GM23338 (cell line): ENCODE results near the gene SAT1. TPM values are rescaled to one million over a fixed set of nuclear protein-coding genes. Genes with fewer than 3 reads are reported as not detected.

Experiments
- ATAC-seq: fragments of 200-7000 bp; cut with Tn5 transposase; 3 replicates; pipeline ENCODE4 v1.9.1; 2020
- DNase-seq: peaks from one replicate; pipeline ENCODE4 v3.0.0-alpha.2; 2015; ENCODE audit warnings: low spot score
- H2AFZ ChIP-seq: fragments of 200-600 bp; sonication (generic); 2 replicates; pipeline ENCODE4 v1.8.0; 2016; ENCODE audit warnings: antibody characterized with exemption, mild to moderate bottlenecking, moderate library complexity
- H3F3A ChIP-seq: fragments of 200-600 bp; sonication (generic); replicated peaks from 2 replicates; pipeline ENCODE4 v1.8.0; 2017; ENCODE audit warnings: antibody characterized with exemption, mixed run types, low read depth
- H3K27ac ChIP-seq: fragments of 200-600 bp; sonication (generic); 2 replicates; pipeline ENCODE4 v1.6.1; 2016; ENCODE audit warnings: low read depth
- H3K27me3 ChIP-seq: fragments of 200-600 bp; sonication (generic); 2 replicates; pipeline ENCODE4 v1.8.0; 2016; ENCODE audit warnings: mild to moderate bottlenecking, mixed run types, moderate library complexity; ENCODE audit not compliant: insufficient read depth
- H3K36me3 ChIP-seq: fragments of 200-600 bp; sonication (generic); 2 replicates; pipeline ENCODE4 v1.8.0; 2016; ENCODE audit warnings: mild to moderate bottlenecking; ENCODE audit not compliant: insufficient read depth
- H3K4me1 ChIP-seq: fragments of 200-600 bp; sonication (generic); 2 replicates; pipeline ENCODE4 v1.8.0; 2016; ENCODE audit warnings: mild to moderate bottlenecking, moderate library complexity; ENCODE audit not compliant: insufficient read depth
- H3K4me2 ChIP-seq: fragments of 200-600 bp; sonication (generic); 2 replicates; pipeline ENCODE4 v1.7.1; 2017; ENCODE audit warnings: mixed run types
- H3K4me3 ChIP-seq: fragments of 200-600 bp; sonication (generic); 2 replicates; pipeline ENCODE4 v1.6.1; 2016; ENCODE audit warnings: mixed run types
- H3K79me2 ChIP-seq: fragments of 200-600 bp; sonication (generic); replicated peaks from 2 replicates; pipeline ENCODE4 v1.8.0; 2017; ENCODE audit warnings: mild to moderate bottlenecking; ENCODE audit not compliant: insufficient read depth
- H3K9me2 ChIP-seq: fragments of 200-600 bp; sonication (generic); 2 replicates; pipeline ENCODE4 v1.8.0; 2017; ENCODE audit not compliant: insufficient read depth
- H4K20me1 ChIP-seq: fragments of 200-600 bp; sonication (generic); replicated peaks from 2 replicates; pipeline ENCODE4 v1.8.0; 2017; ENCODE audit warnings: mild to moderate bottlenecking; ENCODE audit not compliant: insufficient read depth
- H3K27ac Mint-ChIP-seq: 2 replicates; pipeline ENCODE4 v1.8.0; 2020; ENCODE audit warnings: inconsistent platforms, mild to moderate bottlenecking, moderate library complexity, mixed read lengths
- H3K27me3 Mint-ChIP-seq: 3 replicates; pipeline ENCODE4 v1.8.0; 2022; ENCODE audit warnings: low read depth, mild to moderate bottlenecking, moderate library complexity, mixed read lengths, inconsistent platforms; ENCODE audit not compliant: insufficient read depth, poor library complexity
- H3K36me3 Mint-ChIP-seq: 3 replicates; pipeline ENCODE4 v1.8.0; 2021; ENCODE audit warnings: low read depth, mild to moderate bottlenecking, inconsistent platforms, moderate library complexity, mixed read lengths
- H3K4me1 Mint-ChIP-seq: 3 replicates; pipeline ENCODE4 v1.8.0; 2020; ENCODE audit warnings: mild to moderate bottlenecking, inconsistent platforms, mixed read lengths
- H3K4me3 Mint-ChIP-seq: 3 replicates; pipeline ENCODE4 v1.8.0; 2021; ENCODE audit warnings: moderate library complexity, mild to moderate bottlenecking, inconsistent platforms, mixed read lengths
- H3K9me3 Mint-ChIP-seq: 3 replicates; pipeline ENCODE4 v1.8.0; 2020; ENCODE audit warnings: moderate library complexity, mild to moderate bottlenecking, inconsistent platforms, mixed read lengths
- CREB1 ChIP-seq: fragments of 250-450 bp; sonication (Bioruptor Pico); IDR thresholded peaks from 2 replicates; pipeline ENCODE4 v1.5.0; 2020; ENCODE audit warnings: low read depth, mild to moderate bottlenecking, moderate library complexity
- CTCF ChIP-seq, 2 experiments: fragments of 200-600 bp in 1 of 2; sonication (generic) in 1 of 2; conservative IDR thresholded peaks; 2 replicates each; pipeline versions ENCODE4 v1.5.1 to v1.6.1; 2016 to 2017; ENCODE audit warnings: antibody characterized with exemption in 2 of 2, low read depth in 2 of 2, mild to moderate bottlenecking in 2 of 2, moderate library complexity in 1 of 2
- ETS1 ChIP-seq: IDR thresholded peaks from 2 replicates; pipeline ENCODE4 v1.6.1; 2016; ENCODE audit warnings: antibody characterized with exemption
- EZH2 ChIP-seq: fragments of 200-600 bp; sonication (generic); IDR thresholded peaks from one replicate; pipeline ENCODE4 v1.8.0; 2017; ENCODE audit warnings: antibody characterized with exemption, mild to moderate bottlenecking, low read depth; ENCODE audit not compliant: unreplicated experiment
- EZH2phosphoT487 ChIP-seq: fragments of 200-600 bp; sonication (generic); IDR thresholded peaks from one replicate; pipeline ENCODE4 v1.8.1; 2018; ENCODE audit warnings: antibody characterized with exemption; ENCODE audit not compliant: unreplicated experiment
- JUNB ChIP-seq: IDR thresholded peaks from one replicate; pipeline ENCODE4 v1.6.1; 2016; ENCODE audit warnings: antibody characterized with exemption; ENCODE audit not compliant: unreplicated experiment
- POLR2AphosphoS5 ChIP-seq: IDR thresholded peaks from 2 replicates; pipeline ENCODE4 v1.6.1; 2016; ENCODE audit warnings: antibody characterized with exemption, low read depth
- REST ChIP-seq: IDR thresholded peaks from one replicate; pipeline ENCODE4 v1.6.1; 2018; ENCODE audit warnings: antibody characterized with exemption; ENCODE audit not compliant: unreplicated experiment
- STAT1 ChIP-seq: IDR thresholded peaks from one replicate; pipeline ENCODE4 v1.6.1; 2016; ENCODE audit warnings: antibody characterized with exemption; ENCODE audit not compliant: unreplicated experiment
- ZNF331 ChIP-seq: fragments of 250-450 bp; sonication (Bioruptor Pico); IDR thresholded peaks from 2 replicates; pipeline ENCODE4 v1.5.0; 2020; ENCODE audit warnings: low read depth, mild to moderate bottlenecking, moderate library complexity
- ZNF462 ChIP-seq: fragments of 250-450 bp; sonication (Bioruptor Pico); IDR thresholded peaks from 2 replicates; pipeline ENCODE4 v1.5.0; 2020; ENCODE audit warnings: mild to moderate bottlenecking, moderate library complexity
- polyA plus RNA-seq: library from polyadenylated mRNA; unstranded; fragments of >200 nt; fragmentation: Nextera tagmentation; extraction: Ambion mirVana; gene quantifications from 2 replicates; pipeline ENCODE4 v1.2.1, GENCODE V29; 2016
- total RNA-seq: library from RNA; depleted of rRNA; stranded (reverse); fragments of >200 nt; shearing (Covaris generic); gene quantifications from 2 replicates; pipeline ENCODE4 v1.2.3, GENCODE V29; 2014

The SAT1 gene
- total and polyA plus RNA-seq, 2 experiments from 2014 or later, result 44.1 to 101 TPM

- Histone ChIP-seq H4K20me1 (no peaks in the 10 kb centered on the region), H3K9me2 (no peaks in the 10 kb centered on the region), H3K27ac (0 out of 2 replicates have a peak overlapping the region, but pooled peaks have one; percentile 59), H3K4me2 (peak overlapping the region; percentile 83), H3K27me3 (no peaks in the 10 kb centered on the region), H3K79me2 (peaks cover 48% of the 10 kb centered on the region), H3F3A (no peaks in the 10 kb centered on the region), H2AFZ (no peak overlapping the region), H3K4me3 (peak overlapping the region; percentile 71), H3K4me1 (no peaks in the 10 kb centered on the region), H3K36me3 (no peaks in the 10 kb centered on the region)
- DNase-seq, result peak; percentile 50
- Mint-ChIP-seq H3K4me3 (peak overlapping the region; percentile 89), H3K27me3 (peaks cover 2% of the 10 kb centered on the region), H3K9me3 (no peaks in the 10 kb centered on the region), H3K36me3 (no peaks in the 10 kb centered on the region; the same call in 2 of the 3 replicates), H3K27ac (no peak overlapping the region; the same call in 1 of the 2 replicates), H3K4me1 (peaks cover 6% of the 10 kb centered on the region; the same call in 2 of the 3 replicates)
- peak; percentile 37 for ATAC-seq
- TF ChIP-seq ZNF462 (CRISPR knock-in tag) (no peak), EZH2phosphoT487 (no peak), CTCF (conservative IDR thresholded peaks at IDR 0.05; ENCODE audit: low read depth in 2 of 2) (no peak), CREB1 (CRISPR knock-in tag) (no peak), POLR2AphosphoS5 (no peak), REST (no peak), ETS1 (no peak), EZH2 (no peak), STAT1 (no peak), JUNB (no peak), ZNF331 (no peak)
These were observed 40.7 kb upstream of the SAT1 start for GRCh38 chrX:23742174-23742696.
